Ishikawa (cell line): ENCODE data around the gene FDX2.

Source experiments
- CREB1 ChIP-seq: IDR thresholded peaks from 2 replicates; pipeline ENCODE4 v1.6.1; 2012; ENCODE audit warnings: low read depth
- EGR1 ChIP-seq: IDR thresholded peaks from 2 replicates; pipeline ENCODE4 v1.6.1; 2012
- EP300 ChIP-seq: IDR thresholded peaks from 2 replicates; pipeline ENCODE4 v1.6.1; 2012; ENCODE audit warnings: borderline replicate concordance
- FOXM1 ChIP-seq: IDR thresholded peaks from 2 replicates; pipeline ENCODE4 v1.6.1; 2012; ENCODE audit warnings: low read depth, borderline replicate concordance
- MAX ChIP-seq: IDR thresholded peaks from 2 replicates; pipeline ENCODE4 v1.6.1; 2012
- NFIC ChIP-seq: IDR thresholded peaks from 2 replicates; pipeline ENCODE4 v1.6.1; 2012
- RAD21 ChIP-seq: IDR thresholded peaks from 2 replicates; pipeline ENCODE4 v1.6.1; 2012; ENCODE audit warnings: low read depth
- REST ChIP-seq: IDR thresholded peaks from 2 replicates; pipeline ENCODE4 v1.6.1; 2012; ENCODE audit warnings: low read depth, mild to moderate bottlenecking
- TAF1 ChIP-seq: IDR thresholded peaks from 2 replicates; pipeline ENCODE4 v1.6.1; 2012; ENCODE audit warnings: low read depth, mild to moderate bottlenecking
- USF1 ChIP-seq: IDR thresholded peaks from 2 replicates; pipeline ENCODE4 v1.6.1; 2012
- YY1 ChIP-seq: IDR thresholded peaks from 2 replicates; pipeline ENCODE4 v1.6.1; 2012; ENCODE audit warnings: low read depth
- ZBTB7A ChIP-seq: IDR thresholded peaks from 2 replicates; pipeline ENCODE4 v1.6.1; 2012; ENCODE audit warnings: low read depth

GRCh38 chr19:10318807-10319682 lies 3.2 kb upstream of the FDX2 start:
- TF ChIP-seq REST (no peak), TAF1 (no peak), NFIC (no peak), MAX (no peak), RAD21 (no peak), EP300 (no peak), YY1 (no peak), ZBTB7A (no peak), CREB1 (no peak), EGR1 (no peak), FOXM1 (no peak), USF1 (no peak)
